ELF-1 (cell line): ENCODE data around the gene SELENOP.
"Not testable (repeated sequence)": the region's sequence is repeated elsewhere in the genome, so short reads cannot be mapped to it uniquely, and the experiment has no call there.

Experiments
- DNase-seq: peaks from one replicate; pipeline ENCODE4 v3.0.0-alpha.2; 2016; ENCODE audit warnings: low read depth, low spot score

Gene SELENOP

GRCh38 chr5:42826757-42827515, 15.2 kb upstream of the SELENOP start:
- no peak for DNase-seq

- no peak for DNase-seq
Observed at GRCh38 chr5:42825422-42826148, 13.9 kb upstream of the SELENOP start.

- DNase-seq = no peak
Observed at GRCh38 chr5:42824347-42824976, 12.8 kb upstream of the SELENOP start.

GRCh38 chr5:42822548-42822947, 10.9 kb upstream of the SELENOP start:
- no peak for DNase-seq

GRCh38 chr5:42819745-42820144, 8.1 kb upstream of the SELENOP start:
- DNase-seq = no peak

DNA sequence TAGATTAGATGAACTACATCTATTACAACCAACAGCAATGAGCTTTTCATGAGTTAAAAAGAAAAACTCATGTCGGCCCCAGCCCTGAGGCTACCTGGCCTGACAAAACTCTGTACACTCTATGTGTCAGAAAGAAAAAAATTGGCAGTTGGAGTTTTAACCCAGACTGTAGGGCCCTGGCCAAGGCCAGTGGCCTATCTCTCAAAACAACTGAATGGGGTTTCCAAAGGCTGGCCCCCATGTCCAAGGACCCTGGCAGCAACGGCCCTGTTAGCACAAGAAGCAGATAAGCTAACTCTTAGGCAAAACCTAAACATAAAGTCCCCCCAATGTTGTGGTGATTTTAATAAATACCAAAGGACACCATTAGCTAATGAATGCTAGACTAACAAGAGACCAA, 4.9 kb upstream of the SELENOP start:
- DNase-seq = not testable (repeated sequence)

- DNase-seq = peak; percentile 94
Observed at GRCh38 chr5:42813533-42813932, 1.8 kb upstream of the SELENOP start.

DNA sequence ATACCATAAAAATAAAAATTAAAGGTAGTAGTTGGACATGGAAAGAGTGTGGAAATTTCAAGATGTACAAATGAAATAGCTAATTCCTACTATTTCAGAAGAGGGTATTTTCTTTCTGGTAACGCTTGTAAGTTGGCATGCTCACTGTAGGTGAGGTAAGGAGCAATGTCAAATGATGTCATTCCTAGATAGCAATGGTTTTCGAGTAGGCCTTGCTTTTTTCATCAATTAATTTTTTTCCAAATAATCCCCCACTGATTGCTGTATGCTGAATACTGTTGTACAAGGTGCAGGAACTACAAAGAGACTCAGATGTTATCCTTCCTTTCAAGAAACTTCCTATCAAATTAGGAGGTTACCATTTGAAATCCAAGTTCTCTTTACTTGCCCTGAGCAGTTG, 928 bp upstream of the SELENOP start:
- no peak for DNase-seq

- DNase-seq = no peak
Observed at GRCh38 chr5:42810834-42811590, 680 bp downstream of the SELENOP start.

- no peak for DNase-seq
Observed at GRCh38 chr5:42808888-42809611, 2.6 kb downstream of the SELENOP start.

DNA sequence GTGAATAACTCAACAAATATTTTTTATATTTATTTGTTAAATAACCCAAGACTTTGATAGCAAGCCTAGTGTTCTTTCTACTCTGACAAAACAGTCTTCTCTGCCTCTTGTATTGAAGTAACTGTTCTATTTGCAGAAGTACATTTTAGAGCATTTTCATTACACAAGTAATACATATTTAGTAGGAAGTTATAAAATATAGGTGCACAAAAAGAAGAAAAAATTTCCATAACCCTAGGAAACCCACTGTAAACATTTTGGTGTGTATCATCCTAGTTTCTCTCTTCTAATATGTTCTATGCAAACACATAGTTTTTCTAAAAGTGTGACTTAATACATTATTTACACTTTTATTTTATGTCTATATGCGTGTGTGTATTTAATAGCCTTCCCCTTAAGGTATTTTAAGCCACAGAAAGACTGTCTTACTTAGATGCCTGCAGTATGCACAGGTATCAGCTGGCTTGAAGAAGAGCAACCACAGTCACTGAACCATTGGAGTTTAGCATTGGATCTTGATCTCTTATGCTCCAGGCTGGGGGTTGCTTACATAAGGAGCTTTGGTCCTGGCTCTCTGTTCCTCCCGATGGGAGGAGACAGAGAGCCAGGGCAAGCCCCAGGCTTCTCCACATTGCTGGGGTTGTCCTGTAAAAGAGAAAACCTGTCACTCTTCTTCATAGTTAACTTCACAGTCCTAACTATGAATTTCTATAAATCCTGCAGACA, 3.8 kb downstream of the SELENOP start:
- peak; percentile 16 for DNase-seq

DNA sequence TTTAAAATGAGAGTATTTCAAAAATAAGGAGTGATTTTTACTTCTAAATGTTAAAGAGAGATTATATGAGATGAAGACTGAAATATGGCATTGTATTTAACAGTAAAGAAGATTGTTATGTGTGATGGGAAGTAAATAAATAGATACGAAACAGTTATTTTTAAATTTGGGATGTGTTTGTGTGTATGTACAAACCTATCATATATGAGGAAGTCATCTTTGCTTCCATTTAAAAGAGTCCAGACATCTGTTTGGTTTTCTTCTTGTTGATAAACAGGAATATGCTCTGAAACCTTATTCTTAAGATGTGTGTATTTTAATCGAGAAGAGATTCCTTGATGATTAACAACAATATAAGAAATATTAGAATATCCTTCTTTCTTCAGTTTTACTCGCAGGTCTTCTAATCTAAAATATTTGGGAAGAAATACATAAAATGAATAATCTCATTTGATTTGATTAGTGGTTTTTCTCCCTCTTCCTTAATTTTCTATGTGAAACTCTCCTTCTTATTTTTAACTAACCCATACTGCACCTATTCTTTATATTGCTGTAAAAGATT, 4.9 kb downstream of the SELENOP start:
- DNase-seq = no peak

GRCh38 chr5:42806004-42806700, 5.5 kb downstream of the SELENOP start:
- no peak for DNase-seq

DNA sequence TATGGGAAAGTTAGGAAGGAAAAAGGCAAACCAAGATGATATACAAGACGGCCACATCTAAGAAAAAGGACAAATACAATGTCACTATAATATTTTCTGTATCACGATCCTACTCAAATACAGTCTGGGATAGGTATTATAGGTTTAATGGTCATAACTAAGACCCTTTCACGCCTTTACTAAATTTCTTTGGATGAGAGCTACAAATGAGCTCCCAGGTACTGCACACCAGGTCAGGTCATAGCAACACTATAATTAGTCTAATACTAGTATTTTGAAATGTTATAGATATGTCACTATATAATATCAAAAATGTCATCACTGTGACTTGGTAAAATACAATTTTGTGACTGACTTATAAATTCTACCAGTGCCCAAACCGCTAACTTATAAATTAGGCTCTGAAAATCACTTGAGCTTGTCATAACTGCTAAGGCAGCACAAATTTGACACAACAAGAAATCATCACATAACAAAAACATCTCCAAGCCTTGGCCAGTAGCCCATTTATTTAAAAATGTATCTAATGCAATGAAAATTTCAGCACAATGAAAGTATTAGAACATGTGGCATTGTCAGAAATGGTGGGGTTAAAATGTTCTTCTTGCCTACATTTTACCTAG, 6.9 kb downstream of the SELENOP start:
- no peak for DNase-seq

- no peak for DNase-seq
Observed at GRCh38 chr5:42801516-42802166, 10.1 kb downstream of the SELENOP start.

- no peak for DNase-seq
Observed at GRCh38 chr5:42800748-42801330, 10.9 kb downstream of the SELENOP start.

GRCh38 chr5:42799668-42800114, 12.0 kb downstream of the SELENOP start:
- DNase-seq = no peak

DNA sequence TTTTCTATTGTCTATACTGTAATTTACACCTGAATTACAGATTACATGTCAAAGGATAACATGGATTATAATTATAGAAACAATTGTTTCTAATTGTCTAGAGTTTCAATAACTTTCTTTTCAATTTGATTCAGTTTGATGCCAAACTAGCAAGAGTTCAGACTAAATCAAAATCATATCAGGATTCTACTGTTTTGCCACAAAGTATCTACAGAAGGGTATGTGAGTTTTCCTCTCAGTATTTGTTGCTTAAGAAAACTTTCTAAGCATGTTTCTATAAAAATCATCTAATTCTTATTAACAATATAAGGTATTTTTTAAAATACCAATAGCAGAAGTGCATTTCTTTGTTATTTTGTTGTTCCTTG, 12.5 kb downstream of the SELENOP start:
- DNase-seq = no peak
